Body of pancreas (tissue), 4 donors: ENCODE data around the gene SP6.

Source experiments
- CTCF ChIP-seq, 7 experiments: fragments of 450-650 bp in 4 of 7; fragments of 200-600 bp in 3 of 7; sonication (generic) in 3 of 7; IDR thresholded peaks; one replicate each; pipeline ENCODE4 v1.5.1; 2016 to 2019; ENCODE audit warnings: antibody characterized with exemption in 7 of 7
- POLR2A ChIP-seq, 3 donors: fragments of 450-650 bp; IDR thresholded peaks; one replicate each; pipeline ENCODE4 v1.6.1; 2016; ENCODE audit warnings: antibody characterized with exemption in 3 of 3, mild to moderate bottlenecking in 2 of 3

- TF ChIP-seq CTCF (IDR thresholded peaks at IDR 0.05) = no peak
- TF ChIP-seq POLR2A (IDR thresholded peaks at IDR 0.05) = no peak
Measured at GRCh38 chr17:47845716-47846075, 5.3 kb downstream of the SP6 start.
